GM21526 (cell line): ENCODE measurements around the gene ZSCAN32.

ENCODE experiments used
- ATAC-seq: cut with Tn5 transposase; IDR thresholded peaks from one replicate; pipeline ENCODE4 v1.9.1; 2021; ENCODE audit warnings: moderate library complexity; ENCODE audit not compliant: unreplicated experiment, low FRiP score

The ZSCAN32 gene

GRCh38 chr16:3400779-3401688, at the start of gene ZSCAN32, which contains the start of gene ZNF174:
Gene ZSCAN32, minus strand, starts transcription at chr16:3401004. Its CDS starts 3,447 bp downstream, at chr16:3397557.
Gene ZNF174, plus strand, starts transcription at chr16:3401215. Its CDS starts 790 bp downstream, at chr16:3402005.
- ATAC-seq = peak; percentile 96

GRCh38 chr16:3444032-3444388, 43.2 kb upstream of the ZSCAN32 start:
- peak; percentile 25 for ATAC-seq

DNA sequence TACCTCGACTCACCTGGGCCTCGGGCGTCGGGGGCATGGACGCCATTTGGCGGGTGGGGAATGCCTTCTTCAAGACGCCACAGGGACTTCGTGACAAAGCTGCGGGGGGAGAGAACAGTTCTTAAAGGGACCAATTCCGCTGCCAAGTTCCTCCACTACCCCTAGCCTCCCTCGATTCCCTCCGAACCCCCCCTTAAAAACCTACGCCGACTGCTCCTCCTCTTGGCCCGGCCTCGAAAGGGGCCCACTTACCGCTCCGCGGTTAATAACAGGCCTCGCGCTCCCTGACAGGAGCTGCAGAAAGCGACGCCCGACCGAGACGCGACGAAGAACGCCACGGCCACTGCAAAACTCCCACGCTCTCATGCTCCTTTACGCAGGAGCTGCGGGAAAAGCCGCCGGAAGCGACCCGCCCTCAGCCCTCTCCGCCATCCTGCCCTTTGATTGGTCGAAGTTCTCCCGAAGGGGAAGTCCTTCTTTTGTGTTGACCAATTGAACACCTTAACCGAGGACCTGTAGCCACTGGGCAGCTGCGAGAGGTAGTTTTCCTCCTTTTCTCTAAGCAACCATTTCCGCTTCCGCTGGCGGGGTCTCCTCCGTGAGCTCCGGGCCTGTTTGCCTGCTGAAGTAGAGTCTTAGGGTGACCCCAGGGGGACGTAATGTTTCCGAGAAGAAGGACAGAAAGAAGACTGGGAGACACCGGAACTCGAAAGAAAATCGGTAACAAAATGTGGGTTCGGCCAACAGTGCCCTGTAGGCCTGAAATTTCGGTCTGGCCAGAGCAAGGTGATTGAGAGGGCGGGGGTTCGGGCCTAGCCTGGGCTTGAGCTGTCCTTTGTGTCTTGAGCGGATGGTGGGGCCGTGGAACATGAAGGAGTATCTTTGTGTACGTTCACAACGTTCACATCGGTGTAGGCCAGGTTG, 42.6 kb upstream of the ZSCAN32 start, which contains the start of the genes NAA60 and ZNF597:
Gene NAA60 (plus strand): TSS at position 573 of the 924 bp plus-strand sequence. CDS start 32,548 bp downstream, outside the sequence.
Gene ZNF597 (minus strand): TSS at position 397 of the 924 bp plus-strand sequence. CDS start 351 bp downstream, at position 46.
- ATAC-seq = peak; percentile 76

GRCh38 chr16:3439637-3440036, 38.8 kb upstream of the ZSCAN32 start:
- no peak for ATAC-seq

DNA sequence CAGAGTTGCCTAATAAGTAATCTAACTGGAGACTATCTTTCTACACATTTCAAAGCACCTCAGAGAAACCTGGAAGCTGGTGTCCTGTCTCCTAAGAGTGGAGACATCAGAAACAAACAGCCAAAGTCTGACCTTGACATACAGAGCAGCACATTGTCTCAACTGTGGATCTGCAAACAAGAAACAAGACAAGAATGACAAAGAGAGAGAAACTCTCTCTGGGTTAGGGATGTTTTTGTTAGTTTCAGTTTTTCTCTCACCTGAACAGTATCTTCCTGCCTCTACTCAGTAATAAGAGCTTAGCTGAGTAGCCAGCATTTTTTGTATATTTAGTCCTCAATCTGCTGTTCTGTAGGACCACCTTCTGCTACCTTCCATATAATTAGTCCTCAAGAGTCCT, 33.6 kb upstream of the ZSCAN32 start:
- ATAC-seq = no peak

- ATAC-seq = no peak
Measured at GRCh38 chr16:3431779-3432219, 31.0 kb upstream of the ZSCAN32 start.

GRCh38 chr16:3413730-3414379, 13.1 kb upstream of the ZSCAN32 start:
- ATAC-seq = no peak

GRCh38 chr16:3408561-3409197, 7.9 kb upstream of the ZSCAN32 start:
- ATAC-seq = no peak

DNA sequence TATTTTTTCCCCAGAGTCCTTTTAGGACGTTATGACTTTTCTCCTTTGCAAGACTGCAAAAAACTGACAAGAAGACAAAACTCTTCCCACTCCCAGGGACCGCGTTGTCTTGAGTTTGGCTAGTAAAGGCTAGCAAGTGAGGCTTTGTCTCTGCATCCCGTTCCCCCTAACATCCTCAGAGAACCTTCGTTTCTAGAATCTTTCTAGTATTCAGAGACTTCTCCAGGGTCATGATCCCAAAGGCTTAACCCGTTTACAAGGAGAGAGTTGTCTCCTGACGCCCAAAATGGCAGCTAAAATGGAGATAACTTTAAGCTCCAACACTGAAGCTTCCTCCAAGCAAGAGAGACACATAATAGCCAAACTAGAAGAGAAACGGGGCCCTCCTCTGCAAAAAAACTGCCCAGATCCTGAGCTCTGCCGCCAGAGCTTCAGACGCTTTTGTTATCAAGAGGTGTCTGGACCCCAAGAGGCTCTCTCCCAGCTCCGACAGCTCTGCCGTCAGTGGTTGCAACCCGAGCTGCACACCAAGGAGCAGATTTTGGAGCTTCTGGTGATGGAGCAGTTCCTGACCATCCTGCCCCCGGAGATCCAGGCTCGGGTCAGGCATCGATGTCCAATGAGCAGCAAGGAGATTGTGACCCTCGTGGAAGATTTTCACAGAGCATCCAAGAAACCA, 1.1 kb upstream of the ZSCAN32 start:
- ATAC-seq = no peak

- ATAC-seq = no peak
Measured at GRCh38 chr16:3400446-3400778, 392 bp downstream of the ZSCAN32 start.

DNA sequence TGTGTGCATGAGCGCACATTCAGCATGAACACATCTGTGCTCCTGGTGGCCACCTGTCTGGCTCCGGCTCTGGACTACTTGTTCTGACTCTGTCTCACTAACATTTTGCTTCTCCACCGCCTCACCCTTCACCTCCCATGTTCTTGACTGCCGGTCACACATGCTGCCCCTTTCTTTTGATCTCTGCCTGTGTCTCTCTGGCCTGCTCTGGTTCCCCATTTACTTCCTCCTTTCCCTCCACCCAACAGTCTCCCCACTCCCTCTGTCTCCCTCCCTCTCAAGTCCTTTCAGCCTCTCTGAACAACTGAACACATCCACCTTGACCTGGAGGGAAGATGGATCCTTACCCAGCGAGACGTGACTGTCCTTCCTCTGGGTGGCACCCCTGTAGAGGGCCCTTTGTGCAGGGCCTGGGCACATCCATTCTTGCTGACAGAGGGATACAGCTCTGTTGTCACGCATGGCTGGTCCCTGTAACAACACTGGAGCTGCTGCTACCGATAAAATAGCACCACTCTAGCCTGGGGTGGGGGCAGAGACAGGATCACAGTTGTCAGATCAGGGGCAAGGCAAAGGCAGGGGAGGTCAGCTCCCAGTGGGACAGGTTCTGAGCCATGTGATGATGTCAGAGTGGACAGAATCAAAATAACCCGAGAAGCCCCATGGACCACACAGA, 11.0 kb downstream of the ZSCAN32 start:
- ATAC-seq = no peak

DNA sequence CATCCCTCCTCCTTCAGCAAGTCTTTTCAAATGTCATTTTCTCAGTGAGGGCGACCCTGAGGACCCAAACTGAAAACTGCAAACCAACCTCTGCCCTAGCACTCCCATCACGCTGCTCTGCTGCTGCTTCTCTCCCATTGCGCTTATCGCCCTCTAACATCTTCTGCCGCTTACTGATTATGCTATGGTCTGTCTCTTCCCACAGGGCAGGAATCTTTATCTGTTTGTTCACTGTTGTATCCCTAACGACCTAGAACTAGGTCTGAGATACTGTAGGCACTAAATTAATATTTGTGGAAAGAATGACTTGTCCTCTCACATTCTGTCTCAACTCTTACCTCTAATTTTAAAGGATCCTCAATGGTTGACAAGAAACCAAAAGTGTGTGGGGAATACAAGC, 12.5 kb downstream of the ZSCAN32 start:
- no peak for ATAC-seq

GRCh38 chr16:3383045-3383448, 17.8 kb downstream of the ZSCAN32 start:
- no peak for ATAC-seq

GRCh38 chr16:3377917-3378316, 22.9 kb downstream of the ZSCAN32 start:
- no peak for ATAC-seq

DNA sequence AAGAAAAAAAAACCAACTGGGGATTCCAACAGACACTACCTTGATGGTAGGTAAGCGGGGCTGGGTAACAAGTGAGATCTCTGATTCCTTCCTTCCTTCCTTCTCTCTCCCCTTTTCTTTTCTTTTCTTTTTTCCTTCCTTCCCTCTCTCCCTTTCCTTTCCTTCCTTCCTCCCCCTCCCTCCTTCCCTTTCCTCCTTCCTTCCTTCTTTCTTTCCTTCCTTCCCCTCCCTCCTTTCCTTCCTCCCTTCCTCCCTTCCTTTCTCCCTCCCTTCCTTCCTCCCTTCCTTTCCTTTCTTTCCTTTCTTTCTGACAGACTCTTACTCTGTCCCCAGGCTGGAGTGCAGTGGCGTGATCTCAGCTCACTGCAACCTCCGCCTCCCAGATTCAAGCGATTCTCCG, 25.1 kb downstream of the ZSCAN32 start:
- no peak for ATAC-seq

- no peak for ATAC-seq
Measured at GRCh38 chr16:3369073-3369472, 31.7 kb downstream of the ZSCAN32 start.

DNA sequence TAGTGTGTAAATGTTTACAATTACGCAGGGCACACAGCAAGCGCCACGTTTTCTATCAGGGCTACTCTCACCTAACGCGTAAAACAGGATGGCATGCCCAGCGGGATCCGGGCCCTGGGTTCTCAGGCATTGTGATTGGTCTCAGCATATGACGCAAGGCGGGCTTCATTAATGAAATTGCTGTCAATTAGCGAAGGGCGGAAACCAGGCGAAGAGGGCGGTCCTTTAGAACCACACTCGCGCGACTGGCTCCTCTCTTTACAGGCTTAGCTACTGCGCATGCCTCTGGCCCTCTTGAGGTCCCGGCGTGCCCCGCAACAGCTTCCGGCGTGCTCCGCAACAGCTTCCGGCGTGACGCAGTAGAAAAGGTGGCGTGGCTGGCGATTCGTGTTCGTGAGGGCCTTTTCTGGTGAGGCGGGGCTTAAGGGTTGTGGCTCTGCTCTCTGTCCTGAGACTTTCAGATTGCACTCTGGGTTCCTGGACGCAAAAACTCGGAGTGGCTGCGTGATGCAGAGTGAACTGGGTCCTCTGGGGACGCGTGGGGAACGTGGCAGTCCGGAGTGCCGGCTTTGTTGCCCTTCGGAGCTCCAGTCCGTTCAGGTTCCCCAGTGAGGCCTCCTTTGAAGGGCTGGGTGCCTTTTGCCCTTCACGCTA, 35.9 kb downstream of the ZSCAN32 start:
- no peak for ATAC-seq

- ATAC-seq = no peak
Measured at GRCh38 chr16:3363793-3364192, 37.0 kb downstream of the ZSCAN32 start.
